ENCODE data around the gene PPIF.

GRCh38 chr10:79348640-79348988 lies 1.3 kb downstream of the PPIF start:
- TF ChIP-seq, protein P1, sequence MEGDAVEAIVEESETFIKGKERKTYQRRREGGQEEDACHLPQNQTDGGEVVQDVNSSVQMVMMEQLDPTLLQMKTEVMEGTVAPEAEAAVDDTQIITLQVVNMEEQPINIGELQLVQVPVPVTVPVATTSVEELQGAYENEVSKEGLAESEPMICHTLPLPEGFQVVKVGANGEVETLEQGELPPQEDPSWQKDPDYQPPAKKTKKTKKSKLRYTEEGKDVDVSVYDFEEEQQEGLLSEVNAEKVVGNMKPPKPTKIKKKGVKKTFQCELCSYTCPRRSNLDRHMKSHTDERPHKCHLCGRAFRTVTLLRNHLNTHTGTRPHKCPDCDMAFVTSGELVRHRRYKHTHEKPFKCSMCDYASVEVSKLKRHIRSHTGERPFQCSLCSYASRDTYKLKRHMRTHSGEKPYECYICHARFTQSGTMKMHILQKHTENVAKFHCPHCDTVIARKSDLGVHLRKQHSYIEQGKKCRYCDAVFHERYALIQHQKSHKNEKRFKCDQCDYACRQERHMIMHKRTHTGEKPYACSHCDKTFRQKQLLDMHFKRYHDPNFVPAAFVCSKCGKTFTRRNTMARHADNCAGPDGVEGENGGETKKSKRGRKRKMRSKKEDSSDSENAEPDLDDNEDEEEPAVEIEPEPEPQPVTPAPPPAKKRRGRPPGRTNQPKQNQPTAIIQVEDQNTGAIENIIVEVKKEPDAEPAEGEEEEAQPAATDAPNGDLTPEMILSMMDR (IDR thresholded peaks at IDR 0.05), result no peak
- TF ChIP-seq SMAD4 (CRISPR knock-in tag; IDR thresholded peaks at IDR 0.05) (no peak), CBFB (CRISPR knock-in tag; IDR thresholded peaks at IDR 0.05; ENCODE audit: low read depth) (no peak), TCF7 (CRISPR knock-in tag; IDR thresholded peaks at IDR 0.05; ENCODE audit: low read depth) (no peak), CREB1 (CRISPR knock-in tag; IDR thresholded peaks at IDR 0.05) (no peak), ZNF317 (CRISPR knock-in tag; IDR thresholded peaks at IDR 0.05; ENCODE audit: borderline replicate concordance, low read depth) (no peak), MXD4 (CRISPR knock-in tag; IDR thresholded peaks at IDR 0.05; ENCODE audit: borderline replicate concordance) (no peak), NFATC4 (CRISPR knock-in tag; IDR thresholded peaks at IDR 0.05) (no peak)
- TF ChIP-seq, protein P2, sequence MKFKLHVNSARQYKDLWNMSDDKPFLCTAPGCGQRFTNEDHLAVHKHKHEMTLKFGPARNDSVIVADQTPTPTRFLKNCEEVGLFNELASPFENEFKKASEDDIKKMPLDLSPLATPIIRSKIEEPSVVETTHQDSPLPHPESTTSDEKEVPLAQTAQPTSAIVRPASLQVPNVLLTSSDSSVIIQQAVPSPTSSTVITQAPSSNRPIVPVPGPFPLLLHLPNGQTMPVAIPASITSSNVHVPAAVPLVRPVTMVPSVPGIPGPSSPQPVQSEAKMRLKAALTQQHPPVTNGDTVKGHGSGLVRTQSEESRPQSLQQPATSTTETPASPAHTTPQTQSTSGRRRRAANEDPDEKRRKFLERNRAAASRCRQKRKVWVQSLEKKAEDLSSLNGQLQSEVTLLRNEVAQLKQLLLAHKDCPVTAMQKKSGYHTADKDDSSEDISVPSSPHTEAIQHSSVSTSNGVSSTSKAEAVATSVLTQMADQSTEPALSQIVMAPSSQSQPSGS (CRISPR knock-in tag; IDR thresholded peaks at IDR 0.05; ENCODE audit: borderline replicate concordance, low read depth), result no peak

Data from WTC11 (cell line).